Metanephros (tissue), 1 donor: ENCODE measurements around the gene EFCAB8. TPM values are rescaled to one million over a fixed set of nuclear protein-coding genes. Genes with fewer than 3 reads are reported as not detected.

Source experiments
- total RNA-seq: library from RNA; depleted of rRNA; stranded (reverse); fragments of >200 nt; gene quantifications from one replicate; pipeline ENCODE4 v1.2.3, GENCODE V29; 2014

The EFCAB8 gene
- total RNA-seq: not detected

DNA sequence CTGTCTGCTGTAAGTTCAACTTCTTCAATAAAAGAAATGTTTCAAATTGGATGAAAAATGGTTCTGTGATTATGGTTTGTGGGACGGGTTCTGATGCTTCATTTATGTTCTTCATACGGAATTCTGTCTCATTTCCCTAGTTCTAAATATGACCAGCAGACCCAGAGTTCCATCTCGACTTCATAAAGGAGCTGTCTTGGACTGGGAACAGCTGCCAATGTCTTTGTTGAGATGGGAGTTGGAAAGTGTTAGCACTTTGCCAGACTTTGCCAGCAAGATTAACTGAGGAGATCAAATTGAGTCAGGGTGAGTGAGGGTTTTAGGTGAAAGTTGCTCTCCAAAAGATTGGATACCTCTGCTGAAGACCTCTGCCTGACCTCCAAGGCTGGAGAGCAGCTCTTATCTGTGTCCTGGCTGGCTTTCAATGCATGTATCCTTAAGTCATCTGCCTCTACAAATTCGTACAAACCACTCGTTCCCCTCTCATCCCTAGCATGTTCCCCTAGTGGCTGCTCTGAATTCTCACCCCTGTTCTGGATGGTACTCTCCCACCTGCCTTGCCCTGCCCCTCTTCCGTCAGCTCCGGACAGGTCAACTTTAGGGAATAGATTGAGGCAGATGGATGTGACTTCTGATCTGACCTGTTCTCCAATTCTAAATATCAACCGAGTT lies at the start of gene EFCAB8:
EFCAB8 (plus strand) TSS at position 223 of the 672 bp plus-strand sequence. CDS start 4,870 bp downstream, outside the sequence.

DNA sequence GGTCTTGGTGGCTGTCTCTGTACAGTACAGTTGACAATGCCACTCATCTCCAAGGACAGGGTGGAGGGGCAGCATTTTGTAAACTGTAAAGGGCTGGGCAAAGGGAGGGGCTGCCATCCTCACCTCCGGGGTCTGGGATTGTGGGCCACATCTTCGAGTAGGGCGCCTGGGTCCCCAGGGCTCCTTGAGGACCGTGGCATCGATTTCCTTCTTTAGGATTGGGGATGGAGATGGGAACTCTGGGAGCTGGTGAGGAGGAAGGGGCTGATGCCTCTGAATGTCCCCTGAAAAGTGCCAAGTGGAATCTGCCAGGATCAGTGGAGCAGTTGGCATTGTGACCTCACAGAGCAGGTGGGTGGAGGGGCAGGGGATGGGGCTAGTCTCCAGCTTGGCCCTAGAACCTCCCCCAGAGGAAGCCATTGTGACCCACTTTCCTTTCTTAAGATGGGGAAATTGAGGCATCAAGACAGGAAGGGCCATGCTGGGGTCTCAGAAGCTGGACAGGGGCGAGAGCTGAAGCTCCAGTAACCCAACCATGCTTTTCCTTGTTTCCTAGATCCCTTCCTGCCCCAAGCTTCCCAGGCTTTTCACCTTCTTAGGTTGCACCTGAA lies 145.5 kb downstream of the EFCAB8 start, which contains the start of gene SUN5:
SUN5 (minus strand) TSS at position 293 of the 611 bp plus-strand sequence; CDS start at position 200, 93 bp downstream.

DNA sequence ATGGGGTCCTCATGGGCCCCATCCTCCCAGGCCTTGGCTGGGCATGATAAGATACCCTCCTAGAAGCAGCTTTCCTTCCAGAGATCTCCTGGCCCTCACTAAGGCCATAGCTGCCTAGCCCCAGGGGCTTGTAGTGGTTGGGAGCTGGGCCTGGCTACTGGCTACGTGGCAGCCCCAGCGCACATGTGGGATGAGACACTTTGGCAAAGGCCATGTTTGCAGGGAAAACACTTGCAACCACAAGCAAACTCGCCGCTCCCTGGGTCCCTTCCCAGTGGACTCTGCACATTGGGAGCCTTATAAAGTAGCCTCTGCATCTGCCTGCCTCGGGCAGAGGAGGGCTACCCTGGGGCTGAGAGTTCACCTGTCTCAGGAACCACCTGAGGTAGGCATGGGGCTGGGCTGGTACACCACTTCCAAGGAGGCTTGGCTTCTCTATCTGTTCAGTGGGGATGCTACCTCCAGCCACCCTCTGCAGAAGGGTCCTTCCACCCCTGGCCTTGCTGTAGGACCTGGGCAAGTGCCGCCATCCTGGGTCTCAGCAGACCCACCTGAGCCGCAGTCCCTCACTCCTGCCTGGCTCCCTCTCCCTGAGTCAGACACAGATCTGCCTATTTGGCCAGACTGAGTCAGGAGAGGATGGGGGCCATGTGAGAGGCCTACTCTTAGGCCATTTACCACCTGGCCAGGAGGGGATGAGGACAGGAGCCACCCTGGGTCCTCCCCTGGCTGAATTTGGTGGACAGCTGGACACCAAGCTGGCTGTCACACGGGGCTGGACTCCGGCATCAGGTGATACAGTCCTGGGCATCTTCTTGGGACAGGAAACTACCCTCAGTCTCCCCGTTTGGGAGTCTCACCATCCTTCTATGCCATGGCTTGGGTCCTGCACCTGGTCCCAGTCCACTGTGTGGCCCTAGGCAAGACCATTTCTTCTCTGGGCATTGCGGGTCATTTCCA lies 148.9 kb downstream of the EFCAB8 start, which contains the start of gene BPIFB2:
BPIFB2 (plus strand) TSS at position 329 of the 960 bp plus-strand sequence. CDS start 871 bp downstream, outside the sequence.

Other genes with a start within 250 kb of the EFCAB8 start
- gene C20orf203, start 185.0 kb upstream of the EFCAB8 start, total RNA-seq: 0.47 TPM
- 19.6 TPM for gene COMMD7, start 115.5 kb upstream of the EFCAB8 start, total RNA-seq
- gene DNMT3B, start 96.5 kb upstream of the EFCAB8 start, total RNA-seq: 4.7 TPM
- 69.2 TPM for gene MAPRE1, start 39.0 kb upstream of the EFCAB8 start, total RNA-seq
- not detected for gene SUN5, start 145.5 kb downstream of the EFCAB8 start, total RNA-seq
- gene BPIFB2, start 148.8 kb downstream of the EFCAB8 start, total RNA-seq: not detected
- not detected for gene BPIFB6, start 172.7 kb downstream of the EFCAB8 start, total RNA-seq
- gene BPIFB3, start 195.0 kb downstream of the EFCAB8 start, total RNA-seq: not detected
- gene BPIFB4, start 220.7 kb downstream of the EFCAB8 start, total RNA-seq: not detected